Endothelial cell of umbilical vein (primary cell): ENCODE results near the gene FER. TPM values are rescaled to one million over a fixed set of nuclear protein-coding genes. Genes with fewer than 3 reads are reported as not detected.

Source experiments
- BruUV-seq: library from RNA; stranded (reverse); fragments of 400-500 nt; replicated peaks from 2 replicates; lab custom pipeline; 2021; lab: Mats Ljungman, UMichigan
- CTCF ChIA-PET: fragments of 300-600, 350-600 bp; sonication (Branson Sonifier 250); formaldehyde crosslinking; loops from one replicate; lab custom pipeline; 2021; ENCODE audit warnings: antibody characterized with exemption, inconsistent platforms; lab: Charles Lee
- POLR2A ChIA-PET: fragments of 300-600, 350-600 bp; sonication (Branson Sonifier 250); formaldehyde crosslinking; loops from one replicate; lab custom pipeline; 2021; ENCODE audit warnings: antibody characterized with exemption, inconsistent platforms; lab: Charles Lee
- DNase-seq: peaks from one replicate; pipeline ENCODE4 v3.0.0-alpha.2; 2011; ENCODE audit warnings: low read depth, low spot score
- FAIRE-seq: peaks from 2 replicates; lab custom pipeline; 2011; peaks lifted over from hg19 to GRCh38; lab: Jason Lieb, UNC
- H2AFZ ChIP-seq: 2 replicates; pipeline ENCODE4 v1.6.0; 2012; ENCODE audit warnings: low read depth, low read length, control low read depth, inconsistent platforms
- H3K27ac ChIP-seq: 2 replicates; pipeline ENCODE4 v1.5.1; 2011; ENCODE audit warnings: low read depth, mild to moderate bottlenecking, control low read depth, low read length, moderate library complexity; ENCODE audit not compliant: insufficient read depth
- H3K27me3 ChIP-seq, 2 experiments: 2 replicates each; pipeline versions ENCODE4 v1.6.0 to v1.6.1; 2011; ENCODE audit warnings: low read length in 2 of 2, mixed read lengths in 1 of 2; ENCODE audit not compliant: control insufficient read depth in 2 of 2, insufficient read depth in 2 of 2
- H3K36me3 ChIP-seq, 2 experiments: 2 replicates in 1 of 2; 3 replicates in 1 of 2; pipeline ENCODE4 v1.5.1; 2011; ENCODE audit warnings: low read length in 2 of 2, mild to moderate bottlenecking in 1 of 2, moderate library complexity in 1 of 2; ENCODE audit not compliant: control insufficient read depth in 2 of 2, insufficient read depth in 2 of 2; ENCODE audit errors: extremely low read depth in 1 of 2
- H3K4me1 ChIP-seq: 3 replicates; pipeline ENCODE4 v1.5.1; 2011; ENCODE audit warnings: mild to moderate bottlenecking, low read length; ENCODE audit not compliant: control insufficient read depth, insufficient read depth; ENCODE audit errors: extremely low read depth
- H3K4me2 ChIP-seq: 2 replicates; pipeline ENCODE4 v1.6.1; 2011; ENCODE audit warnings: low read length, control low read depth, mixed read lengths; ENCODE audit not compliant: insufficient read depth
- H3K4me3 ChIP-seq, 3 experiments: fragments of 200-600 bp in 1 of 3; sonication (generic), shearing (Covaris generic) in 1 of 3; replicated peaks in 1 of 3; 2 replicates each; pipeline ENCODE4 v1.5.1; 2011 to 2016; ENCODE audit warnings: control low read depth in 3 of 3, low read length in 3 of 3, mild to moderate bottlenecking in 2 of 3, inconsistent platforms in 1 of 3, low read depth in 1 of 3, moderate library complexity in 1 of 3; ENCODE audit not compliant: insufficient read depth in 1 of 3
- H3K79me2 ChIP-seq: 2 replicates; pipeline ENCODE4 v1.6.0; 2012; ENCODE audit warnings: low read length, inconsistent platforms; ENCODE audit not compliant: control insufficient read depth, insufficient read depth
- H3K9ac ChIP-seq: replicated peaks from 2 replicates; pipeline ENCODE3; 2011; ENCODE audit warnings: low read length, control low read depth; ENCODE audit not compliant: insufficient read depth; ENCODE audit errors: extremely low read depth
- H3K9me1 ChIP-seq: replicated peaks from 3 replicates; pipeline ENCODE4 v1.6.0; 2011; ENCODE audit warnings: mild to moderate bottlenecking, low read length; ENCODE audit not compliant: control insufficient read depth, insufficient read depth; ENCODE audit errors: extremely low read depth
- H3K9me3 ChIP-seq: replicated peaks from 2 replicates; pipeline ENCODE4 v1.5.1; 2012; ENCODE audit warnings: low read length, inconsistent platforms; ENCODE audit not compliant: control insufficient read depth, insufficient read depth
- H4K20me1 ChIP-seq: replicated peaks from 2 replicates; pipeline ENCODE3; 2011; ENCODE audit warnings: mild to moderate bottlenecking, low read length; ENCODE audit not compliant: control insufficient read depth, insufficient read depth; ENCODE audit errors: extremely low read depth
- CTCF ChIP-seq, 2 donors: IDR thresholded peaks; 1 replicate in 1 of 2; 2 replicates in 1 of 2; pipeline ENCODE4 v1.5.1; 2011; ENCODE audit warnings: low read length in 2 of 2, mild to moderate bottlenecking in 2 of 2, moderate library complexity in 2 of 2, control low read depth in 1 of 2, inconsistent platforms in 1 of 2, low read depth in 1 of 2; ENCODE audit not compliant: insufficient read depth in 1 of 2; ENCODE audit errors: extremely low read depth in 1 of 2
- EZH2 ChIP-seq: IDR thresholded peaks from 2 replicates; pipeline ENCODE4 v1.6.1; 2012; ENCODE audit warnings: borderline replicate concordance, low read depth, mild to moderate bottlenecking, moderate library complexity, low read length, inconsistent platforms; ENCODE audit not compliant: severe bottlenecking
- FOS ChIP-seq: IDR thresholded peaks from 2 replicates; pipeline ENCODE4 v1.6.1; 2011; ENCODE audit warnings: mild to moderate bottlenecking, low read length, moderate library complexity, borderline replicate concordance; ENCODE audit not compliant: insufficient read depth
- GATA2 ChIP-seq: IDR thresholded peaks from 2 replicates; pipeline ENCODE4 v1.7.0; 2011; ENCODE audit warnings: low read depth, mild to moderate bottlenecking, moderate library complexity, mixed read lengths, low read length; ENCODE audit not compliant: insufficient read length, insufficient read depth
- JUN ChIP-seq: IDR thresholded peaks from 2 replicates; pipeline ENCODE4 v1.6.1; 2011; ENCODE audit warnings: borderline replicate concordance, low read depth; ENCODE audit not compliant: insufficient read length, insufficient read depth
- MAX ChIP-seq: IDR thresholded peaks from 2 replicates; pipeline ENCODE4 v1.6.1; 2011; ENCODE audit not compliant: insufficient read depth, insufficient read length
- MYC ChIP-seq: IDR thresholded peaks from one replicate; pipeline ENCODE4 v1.6.1; 2011; ENCODE audit warnings: mild to moderate bottlenecking, low read depth, low read length
- POLR2A ChIP-seq: IDR thresholded peaks from 2 replicates; pipeline ENCODE4 v1.6.1; 2012; ENCODE audit warnings: low read depth, mild to moderate bottlenecking, control low read depth, low read length
- POLR2AphosphoS5 ChIP-seq: IDR thresholded peaks from 2 replicates; pipeline ENCODE4 v1.6.1; 2012; ENCODE audit warnings: low read depth, mild to moderate bottlenecking, control low read depth, low read length, moderate library complexity; ENCODE audit not compliant: insufficient read depth
- dilution Hi-C: fragments of 300-500 bp; cut with MboI; formaldehyde crosslinking; loops from one replicate; pipeline ENCODE4 v1.15.0; 2019; ENCODE audit warnings: low sequenced_read_pairs; ENCODE audit not compliant: extremely low pct_ligation_motif_present
- intact Hi-C: fragments of 100-400 bp; cut with micrococcal nuclease; formaldehyde crosslinking; loops from one replicate; pipeline ENCODE4 v1.10.0; 2022
- polyA plus RNA-seq, 4 experiments: library from polyadenylated mRNA; depleted of rRNA in 3 of 4; stranded (reverse) in 3 of 4; unstranded in 1 of 4; fragments of >200 nt; gene quantifications; 2 replicates each; pipeline versions ENCODE4 v1.2.1 to v1.2.3, GENCODE V29; 2011 to 2012; ENCODE audit warnings: missing spikeins in 1 of 4
- total RNA-seq: library from RNA; stranded (reverse); gene quantifications from 2 replicates; pipeline ENCODE4 v1.2.3, GENCODE V29; 2021

FER gene
- total and polyA plus RNA-seq, 2 donors (not counting 3 experiments of a cell fraction or from before 2014, with no cell fraction given) = 2.3 to 27.5 TPM

GRCh38 chr5:109230369-109230768 lies 482.7 kb downstream of the FER start:
- H3K27ac ChIP-seq = no peak overlapping the region
- no peaks in the 10 kb centered on the region for H3K9me3 ChIP-seq
- no peak overlapping the region for H3K9ac ChIP-seq
- no peaks in the 10 kb centered on the region for H3K36me3 ChIP-seq
- H3K4me3 ChIP-seq = no peak overlapping the region
- dilution Hi-C loops (no loop called here), intact Hi-C loops (no loop called here)
- POLR2A ChIA-PET = no interaction called here
- DNase-seq (no peak), FAIRE-seq (no peak)
- H3K79me2 ChIP-seq = no peaks in the 10 kb centered on the region
- H4K20me1 ChIP-seq = no peaks in the 10 kb centered on the region
- H3K27me3 ChIP-seq = peaks cover 0 to 4% of the 10 kb centered on the region in 2 experiments
- BruUV-seq = no TSS peak
- H3K4me1 ChIP-seq = no peaks in the 10 kb centered on the region
- H3K9me1 ChIP-seq = no peaks in the 10 kb centered on the region
- CTCF ChIA-PET = no interaction called here
- H2AFZ ChIP-seq = no peak overlapping the region
- TF ChIP-seq JUN (no peak), GATA2 (no peak), MYC (no peak), MAX (no peak), FOS (no peak), POLR2AphosphoS5 (no peak), EZH2 (no peak), CTCF (IDR thresholded peaks at IDR 0.05; ENCODE audit: extremely low read depth in 1 of 2, insufficient read depth in 1 of 2, low read depth in 1 of 2, low read length in 2 of 2) (no peak), POLR2A (no peak)
- no peak overlapping the region for H3K4me2 ChIP-seq
